ENCODE results near the gene KIF12.
"Not testable (repeated sequence)": the region's sequence is repeated elsewhere in the genome, so short reads cannot be mapped to it uniquely, and the experiment has no call there.

The KIF12 gene

GRCh38 chr9:114085387-114085789 is 13.7 kb downstream of the KIF12 start:
- Histone ChIP-seq H2AFZ (ENCODE audit: low read length) (no peak overlapping the region), H3F3A (ENCODE audit: insufficient read depth, low read length) (no peaks in the 10 kb centered on the region), H3K79me2 (ENCODE audit: insufficient read depth, low read length) (no peaks in the 10 kb centered on the region), H3K27me3 (ENCODE audit: insufficient read depth, low read length) (no peaks in the 10 kb centered on the region; the same call in 1 of the 2 replicates), H3K9ac (ENCODE audit: low read length) (no peak overlapping the region), H3K36me3 (ENCODE audit: insufficient read depth, low read length) (no peaks in the 10 kb centered on the region), H3K9me3 (ENCODE audit: low read length) (no peaks in the 10 kb centered on the region), H3K27ac (ENCODE audit: low read depth, low read length, poor library complexity, severe bottlenecking) (no peak overlapping the region), H3K4me2 (ENCODE audit: low read length) (no peak overlapping the region), H3K9me2 (ENCODE audit: low read depth, low read length) (no peaks in the 10 kb centered on the region), H3K4me1 (ENCODE audit: insufficient read depth, low read length, severe bottlenecking) (no peaks in the 10 kb centered on the region), H3K4me3 (ENCODE audit: low read depth, low read length, poor library complexity, severe bottlenecking) (no peak overlapping the region), H4K20me1 (ENCODE audit: insufficient read depth, low read length) (no peaks in the 10 kb centered on the region)
- TF ChIP-seq EZH2 (IDR thresholded peaks at IDR 0.05; ENCODE audit: borderline replicate concordance, low read length), result no peak
- no peak for TF ChIP-seq CTCF (IDR thresholded peaks at IDR 0.05; ENCODE audit: low read length)

DNA sequence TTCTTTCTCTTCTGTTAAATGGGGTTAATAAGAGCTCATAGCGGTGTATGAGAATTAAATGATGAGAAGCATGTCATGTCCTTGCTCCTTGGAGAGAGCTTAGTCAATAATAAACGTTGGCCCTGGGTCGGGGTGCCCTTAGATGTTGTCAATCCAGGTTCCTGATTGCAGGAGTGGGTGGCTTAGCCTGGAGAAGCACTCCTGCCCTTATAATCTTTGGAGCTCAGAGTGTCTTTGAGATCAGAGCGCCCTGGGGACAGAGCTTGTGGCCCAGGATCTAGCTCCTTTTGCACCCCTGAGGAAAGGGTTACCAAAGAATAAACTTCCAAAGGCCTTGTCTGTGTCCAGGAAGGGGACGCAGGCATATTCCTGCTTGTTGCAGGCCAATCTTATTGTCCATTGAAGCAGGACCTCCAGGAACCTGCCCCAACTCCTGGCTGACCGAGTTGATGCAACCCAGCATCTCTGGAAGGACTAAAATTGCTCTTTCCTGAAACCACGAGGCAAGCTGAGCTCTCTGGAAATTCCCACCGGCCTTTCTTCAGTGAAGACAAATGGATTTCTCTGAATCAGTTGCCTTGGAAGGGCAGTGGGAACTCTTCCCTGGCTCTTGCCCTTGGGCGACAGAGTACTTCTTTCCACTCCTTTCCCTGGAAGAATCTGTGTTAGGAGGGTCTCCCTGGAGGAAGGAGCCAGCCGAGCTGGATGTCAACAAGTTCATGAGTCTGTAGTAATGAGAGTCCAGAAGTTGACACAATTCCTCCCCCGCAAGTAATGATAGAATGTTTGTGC is 14.6 kb downstream of the KIF12 start:
- H3K4me2 ChIP-seq (ENCODE audit: low read length), result no peak overlapping the region
- TF ChIP-seq EZH2 (IDR thresholded peaks at IDR 0.05; ENCODE audit: borderline replicate concordance, low read length), result no peak
- no peak for TF ChIP-seq CTCF (IDR thresholded peaks at IDR 0.05; ENCODE audit: low read length)
- no peaks in the 10 kb centered on the region for H3K4me1 ChIP-seq (ENCODE audit: insufficient read depth, low read length, severe bottlenecking)
- no peak overlapping the region for H3K27ac ChIP-seq (ENCODE audit: low read depth, low read length, poor library complexity, severe bottlenecking)
- no peak overlapping the region for H2AFZ ChIP-seq (ENCODE audit: low read length)
- H3K79me2 ChIP-seq (ENCODE audit: insufficient read depth, low read length), result no peaks in the 10 kb centered on the region
- no peaks in the 10 kb centered on the region for H4K20me1 ChIP-seq (ENCODE audit: insufficient read depth, low read length)
- H3K9me2 ChIP-seq (ENCODE audit: low read depth, low read length), result no peaks in the 10 kb centered on the region
- no peaks in the 10 kb centered on the region for H3K9me3 ChIP-seq (ENCODE audit: low read length)
- H3K9ac ChIP-seq (ENCODE audit: low read length), result no peak overlapping the region
- H3K36me3 ChIP-seq (ENCODE audit: insufficient read depth, low read length), result no peaks in the 10 kb centered on the region
- H3F3A ChIP-seq (ENCODE audit: insufficient read depth, low read length), result no peaks in the 10 kb centered on the region
- H3K27me3 ChIP-seq (ENCODE audit: insufficient read depth, low read length), result no peaks in the 10 kb centered on the region; the same call in 1 of the 2 replicates
- H3K4me3 ChIP-seq (ENCODE audit: low read depth, low read length, poor library complexity, severe bottlenecking), result no peak overlapping the region

DNA sequence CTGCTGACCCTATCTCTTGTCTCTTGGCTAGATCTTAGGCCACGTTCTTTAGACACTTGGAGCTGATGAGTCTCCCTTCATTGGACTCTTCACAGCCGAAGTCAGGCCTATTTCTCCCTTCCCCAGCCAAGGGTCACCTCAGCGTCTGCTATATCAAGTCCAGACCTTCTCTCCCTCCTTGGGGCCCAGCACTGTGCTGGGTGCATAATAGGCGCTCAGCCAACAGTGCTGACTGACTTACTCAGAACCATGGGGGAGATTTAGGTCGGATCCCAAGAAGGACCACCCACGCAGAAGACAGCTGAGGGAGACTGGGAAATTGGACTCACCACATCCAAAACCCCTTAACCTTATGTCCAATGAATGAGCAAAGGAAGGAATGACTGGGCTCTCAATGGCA is 15.4 kb downstream of the KIF12 start:
- TF ChIP-seq CTCF (IDR thresholded peaks at IDR 0.05; ENCODE audit: low read length), result no peak
- no peak for TF ChIP-seq EZH2 (IDR thresholded peaks at IDR 0.05; ENCODE audit: borderline replicate concordance, low read length)
- Histone ChIP-seq H3F3A (ENCODE audit: insufficient read depth, low read length) (no peaks in the 10 kb centered on the region), H3K27me3 (ENCODE audit: insufficient read depth, low read length) (no peaks in the 10 kb centered on the region; the same call in 1 of the 2 replicates), H2AFZ (ENCODE audit: low read length) (no peak overlapping the region), H4K20me1 (ENCODE audit: insufficient read depth, low read length) (no peaks in the 10 kb centered on the region), H3K9ac (ENCODE audit: low read length) (no peak overlapping the region), H3K79me2 (ENCODE audit: insufficient read depth, low read length) (no peaks in the 10 kb centered on the region), H3K4me2 (ENCODE audit: low read length) (no peak overlapping the region), H3K9me3 (ENCODE audit: low read length) (no peaks in the 10 kb centered on the region), H3K4me1 (ENCODE audit: insufficient read depth, low read length, severe bottlenecking) (no peaks in the 10 kb centered on the region), H3K9me2 (ENCODE audit: low read depth, low read length) (no peaks in the 10 kb centered on the region), H3K36me3 (ENCODE audit: insufficient read depth, low read length) (no peaks in the 10 kb centered on the region), H3K27ac (ENCODE audit: low read depth, low read length, poor library complexity, severe bottlenecking) (no peak overlapping the region), H3K4me3 (ENCODE audit: low read depth, low read length, poor library complexity, severe bottlenecking) (no peak overlapping the region)

DNA sequence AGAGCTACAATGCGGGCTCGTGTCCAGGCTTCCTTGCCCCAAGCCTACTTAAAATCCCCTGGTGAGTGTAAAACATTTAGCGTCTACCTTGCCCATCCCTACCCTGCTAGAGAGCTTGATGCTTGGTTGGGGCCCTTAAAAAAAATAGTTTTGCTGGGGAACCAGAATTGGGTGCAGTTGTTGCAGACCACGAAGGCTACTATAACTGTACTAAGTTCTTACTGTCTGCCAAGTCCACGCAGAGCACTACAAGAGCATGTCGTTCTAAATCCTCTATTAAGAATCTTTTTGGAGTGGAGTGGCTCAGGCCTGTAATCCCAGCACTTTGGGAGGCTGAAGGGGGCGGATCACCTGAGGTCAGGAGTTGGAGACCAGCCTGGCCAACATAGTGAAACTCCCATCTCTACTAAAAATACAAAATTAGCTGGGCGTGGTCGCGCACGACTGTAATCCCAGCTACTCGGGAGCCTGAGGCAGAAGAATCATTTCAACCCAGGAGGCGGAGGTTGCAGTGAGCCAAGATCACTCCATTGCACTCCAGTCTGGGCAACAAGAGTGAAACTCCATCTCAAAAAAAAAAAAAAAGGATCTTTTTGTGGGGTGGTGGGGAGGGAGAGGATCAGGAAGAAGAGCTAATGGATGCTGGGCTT is 16.2 kb downstream of the KIF12 start:
- H4K20me1 ChIP-seq (ENCODE audit: insufficient read depth, low read length); H3K27me3 ChIP-seq (ENCODE audit: insufficient read depth, low read length); H3K4me1 ChIP-seq (ENCODE audit: insufficient read depth, low read length, severe bottlenecking); H3K36me3 ChIP-seq (ENCODE audit: insufficient read depth, low read length); H3K9ac ChIP-seq (ENCODE audit: low read length); H3K9me2 ChIP-seq (ENCODE audit: low read depth, low read length); H2AFZ ChIP-seq (ENCODE audit: low read length); H3K4me2 ChIP-seq (ENCODE audit: low read length); H3K79me2 ChIP-seq (ENCODE audit: insufficient read depth, low read length); H3K9me3 ChIP-seq (ENCODE audit: low read length); H3F3A ChIP-seq (ENCODE audit: insufficient read depth, low read length); H3K27ac ChIP-seq (ENCODE audit: low read depth, low read length, poor library complexity, severe bottlenecking); H3K4me3 ChIP-seq (ENCODE audit: low read depth, low read length, poor library complexity, severe bottlenecking): not testable (repeated sequence)
